Activated CD8-positive, alpha-beta memory T cell treated with anti-CD3 and anti-CD28 coated beads for 48 hours (primary cell): ENCODE measurements around the gene CARMIL3.
A peak's percentile ranks its signal among the peaks of the same experiment; 100 is the strongest.

Experiments
- DNase-seq, 3 experiments: peaks; one replicate each; pipeline ENCODE4 v3.0.0-alpha.2; 2020; ENCODE audit warnings: low read depth in 2 of 3, low spot score in 2 of 3

CARMIL3 gene

GRCh38 chr14:24113379-24113800 lies 61.6 kb downstream of the CARMIL3 start:
- DNase-seq: no peak

- peak; percentile 68 to 73 (median 71) for DNase-seq
Measured at GRCh38 chr14:24113801-24114531, 62.2 kb downstream of the CARMIL3 start.

GRCh38 chr14:24114532-24115421 lies 63.0 kb downstream of the CARMIL3 start, which contains the start of the genes DCAF11 and NRL:
Gene DCAF11, plus strand, starts transcription at chr14:24114777. Its CDS starts 818 bp downstream, at chr14:24115595.
Gene NRL, minus strand, starts transcription at chr14:24114949. Its CDS starts 32,101 bp downstream, at chr14:24082848.
- peak; percentile 89 to 96 (median 94) for DNase-seq

- DNase-seq: no peak
Measured at GRCh38 chr14:24115422-24116127, 63.8 kb downstream of the CARMIL3 start.

- no peak for DNase-seq
Measured at GRCh38 chr14:24116128-24116814, 64.5 kb downstream of the CARMIL3 start.

- DNase-seq: no peak
Measured at GRCh38 chr14:24117179-24117578, 65.4 kb downstream of the CARMIL3 start.
